Uterus (tissue), 4 donors: ENCODE results near the gene PHLPP1. TPM values are rescaled to one million over a fixed set of nuclear protein-coding genes. Genes with fewer than 3 reads are reported as not detected.

ENCODE experiments used
- DNase-seq, 2 donors: peaks; one replicate each; pipeline ENCODE4 v3.0.0-alpha.2; 2019 to 2020
- H3K27ac ChIP-seq, 2 donors: fragments of 200-600 bp; sonication (generic); 1 replicate in 1 of 2; 2 replicates in 1 of 2; pipeline ENCODE4 v1.5.1; 2016 to 2018
- H3K27me3 ChIP-seq, 2 donors: fragments of 200-600 bp; sonication (generic); one replicate each; pipeline ENCODE4 v1.5.1; 2018 to 2019; ENCODE audit warnings: control low read depth in 1 of 2
- H3K36me3 ChIP-seq, 2 donors: fragments of 200-600 bp; sonication (generic); one replicate each; pipeline ENCODE4 v1.5.1; 2019; ENCODE audit warnings: control low read depth in 1 of 2
- H3K4me1 ChIP-seq, 2 donors: fragments of 200-600 bp; sonication (generic); one replicate each; pipeline ENCODE4 v1.5.1; 2018 to 2019; ENCODE audit warnings: control low read depth in 1 of 2
- H3K4me3 ChIP-seq, 2 donors: fragments of 200-600 bp; sonication (generic); 1 replicate in 1 of 2; 2 replicates in 1 of 2; pipeline ENCODE4 v1.5.1; 2018 to 2019; ENCODE audit warnings: mild to moderate bottlenecking in 1 of 2
- H3K9me3 ChIP-seq, 2 donors: fragments of 200-600 bp; sonication (generic); one replicate each; pipeline ENCODE4 v1.5.1; 2019; ENCODE audit warnings: control low read depth in 1 of 2
- CTCF ChIP-seq, 4 experiments: fragments of 200-600 bp in 2 of 4; fragments of 450-650 bp in 2 of 4; sonication (generic) in 2 of 4; IDR thresholded peaks; one replicate each; pipeline ENCODE4 v1.5.1; 2016 to 2019; ENCODE audit warnings: antibody characterized with exemption in 4 of 4, mild to moderate bottlenecking in 2 of 4, moderate library complexity in 1 of 4
- POLR2A ChIP-seq, 2 donors: fragments of 450-650 bp; IDR thresholded peaks; one replicate each; pipeline ENCODE4 v1.6.1; 2016; ENCODE audit warnings: antibody characterized with exemption in 2 of 2, mild to moderate bottlenecking in 1 of 2, moderate library complexity in 1 of 2
- intact Hi-C: fragments of 100-400 bp; cut with DNase I; formaldehyde crosslinking; loops from one replicate; pipeline ENCODE4 v1.15.1; 2023; ENCODE audit warnings: low total_unique reads
- total RNA-seq, 4 donors: library from RNA; depleted of rRNA in 3 of 4; stranded (reverse); fragments of >200 nt in 3 of 4; gene quantifications; one replicate each; pipeline versions ENCODE4 v1.1.0 to v1.2.4, GENCODE V29; 2014 to 2023
- donor health status: DM: yes; HTN: yes; CAD: no.

PHLPP1 gene
- total RNA-seq, 4 donors from 2014 or later: 10.6 to 32.4 (median 14.1) TPM

DNA sequence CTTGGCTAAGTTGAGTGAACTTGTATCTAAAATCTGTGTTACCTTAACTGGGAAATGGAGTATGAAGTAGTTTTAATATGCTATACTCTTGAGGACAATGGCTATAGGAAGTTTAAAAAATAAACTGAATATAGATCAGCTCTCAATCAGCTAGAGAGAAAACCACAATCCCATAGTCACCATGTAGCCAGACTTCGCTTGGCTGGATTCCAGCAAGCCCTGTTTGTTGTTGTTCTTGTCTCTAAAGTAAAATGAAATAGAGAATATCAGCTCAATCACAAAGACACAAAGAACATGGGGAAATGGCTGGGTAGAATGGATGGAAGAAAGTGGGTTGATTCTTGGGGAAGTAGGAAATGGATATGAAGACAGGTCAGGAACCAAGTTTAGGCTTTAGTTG lies 234.9 kb downstream of the PHLPP1 start:
- Histone ChIP-seq H3K4me1 (no peaks in the 10 kb centered on the region), H3K27me3 (no peaks in the 10 kb centered on the region), H3K36me3 (no peaks in the 10 kb centered on the region), H3K27ac (no peak overlapping the region), H3K4me3 (no peak overlapping the region), H3K9me3 (no peaks in the 10 kb centered on the region)
- TF ChIP-seq CTCF (IDR thresholded peaks at IDR 0.05) (no peak), POLR2A (IDR thresholded peaks at IDR 0.05) (no peak)
- intact Hi-C loops: no loop called here
- no peak for DNase-seq

DNA sequence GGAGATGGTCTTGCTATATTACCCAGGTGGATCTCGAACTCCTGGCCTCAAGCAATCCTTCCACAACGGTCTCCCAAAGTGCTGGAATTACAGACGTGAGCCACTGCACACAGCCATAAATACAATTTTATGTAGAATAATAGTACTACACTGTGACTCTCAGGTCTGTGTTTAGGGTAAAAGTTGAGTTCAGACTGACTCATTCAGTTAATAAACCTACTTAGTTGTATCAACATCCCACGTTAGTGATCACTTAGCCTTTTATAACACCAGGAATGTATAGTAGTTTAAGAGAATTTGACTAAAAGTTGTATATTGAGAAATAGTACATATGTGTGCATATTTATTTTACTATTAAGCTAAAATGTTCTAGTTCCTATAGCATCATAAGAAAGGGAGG lies 237.5 kb downstream of the PHLPP1 start:
- H3K4me1 ChIP-seq: no peaks in the 10 kb centered on the region
- TF ChIP-seq POLR2A (IDR thresholded peaks at IDR 0.05) (no peak), CTCF (IDR thresholded peaks at IDR 0.05) (no peak)
- H3K27ac ChIP-seq: no peak overlapping the region
- no peak overlapping the region for H3K4me3 ChIP-seq
- no peaks in the 10 kb centered on the region for H3K9me3 ChIP-seq
- no peaks in the 10 kb centered on the region for H3K36me3 ChIP-seq
- no peak for DNase-seq
- no peaks in the 10 kb centered on the region for H3K27me3 ChIP-seq
- intact Hi-C loops: no loop called here

DNA sequence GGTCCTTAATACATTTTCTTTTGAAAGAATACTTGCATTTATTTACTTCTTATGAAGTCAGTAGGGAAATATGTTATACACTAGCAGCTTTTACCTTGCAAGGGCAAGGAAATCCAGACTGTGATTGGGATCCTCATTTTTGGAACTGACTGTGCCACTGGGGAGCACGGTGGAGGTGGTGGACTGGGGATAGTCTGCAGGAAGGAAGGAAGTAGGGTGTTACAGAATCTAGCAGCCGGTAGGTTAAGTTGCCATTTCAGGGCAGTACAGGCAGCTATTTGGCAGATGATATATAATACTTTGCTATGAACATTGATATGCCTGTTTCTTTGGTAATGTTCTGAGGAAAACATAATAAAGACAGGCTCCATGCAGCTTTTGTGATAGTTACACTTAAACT lies 238.3 kb downstream of the PHLPP1 start:
- TF ChIP-seq POLR2A (IDR thresholded peaks at IDR 0.05) (no peak), CTCF (IDR thresholded peaks at IDR 0.05) (no peak)
- Histone ChIP-seq H3K36me3 (no peaks in the 10 kb centered on the region), H3K4me3 (no peak overlapping the region), H3K4me1 (no peaks in the 10 kb centered on the region), H3K9me3 (no peaks in the 10 kb centered on the region), H3K27ac (no peak overlapping the region), H3K27me3 (no peaks in the 10 kb centered on the region)
- intact Hi-C loops: no loop called here
- no peak for DNase-seq

DNA sequence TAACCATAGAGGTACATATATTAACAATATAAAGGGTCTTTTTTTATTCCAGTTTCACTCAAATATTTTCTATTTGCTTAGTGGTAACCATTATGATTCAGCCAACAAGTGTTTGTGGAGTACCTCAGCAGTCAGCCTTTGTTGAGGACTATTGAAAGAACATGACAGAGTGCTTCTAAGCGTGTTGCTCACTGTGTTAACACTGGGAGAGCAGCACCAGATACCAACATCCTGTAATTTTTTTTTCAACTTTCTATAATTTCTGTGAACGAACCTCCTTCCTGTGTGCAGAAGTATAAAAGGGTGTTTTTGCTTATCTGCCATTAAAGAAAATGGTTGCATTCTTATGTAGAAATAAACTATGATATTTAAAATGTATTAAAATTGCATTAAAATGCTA lies 239.0 kb downstream of the PHLPP1 start:
- TF ChIP-seq CTCF (IDR thresholded peaks at IDR 0.05) (no peak), POLR2A (IDR thresholded peaks at IDR 0.05) (no peak)
- intact Hi-C loops: no loop called here
- Histone ChIP-seq H3K36me3 (no peaks in the 10 kb centered on the region), H3K27me3 (no peaks in the 10 kb centered on the region), H3K4me1 (no peaks in the 10 kb centered on the region), H3K9me3 (no peaks in the 10 kb centered on the region), H3K4me3 (no peak overlapping the region), H3K27ac (no peak overlapping the region)
- DNase-seq: no peak

- intact Hi-C loops: no loop called here
- Histone ChIP-seq H3K27me3 (no peaks in the 10 kb centered on the region), H3K36me3 (no peaks in the 10 kb centered on the region), H3K4me3 (no peak overlapping the region), H3K27ac (no peak overlapping the region), H3K9me3 (no peaks in the 10 kb centered on the region), H3K4me1 (no peaks in the 10 kb centered on the region)
- TF ChIP-seq POLR2A (IDR thresholded peaks at IDR 0.05): no peak
- peak; percentile 16 to 33 (median 26) for TF ChIP-seq CTCF (IDR thresholded peaks at IDR 0.05)
- DNase-seq: no peak
Observed at GRCh38 chr18:62957885-62958472, 242.6 kb downstream of the PHLPP1 start.
